Lower leg skin (tissue), 3 donors: Measurements from ENCODE around the gene RASL10B.

Experiments used
- POLR2A ChIP-seq, 2 donors: fragments of 450-650 bp; IDR thresholded peaks; one replicate each; pipeline ENCODE4 v1.6.1; 2016 to 2017; ENCODE audit warnings: antibody characterized with exemption in 2 of 2, mild to moderate bottlenecking in 1 of 2, moderate library complexity in 1 of 2
- TF ChIP-seq, protein P1 (sequence below), 3 donors: fragments of 450-650 bp; IDR thresholded peaks; one replicate each; pipeline ENCODE4 v1.5.1; 2016; ENCODE audit warnings: antibody characterized with exemption in 3 of 3, mild to moderate bottlenecking in 3 of 3, moderate library complexity in 2 of 3

DNA sequence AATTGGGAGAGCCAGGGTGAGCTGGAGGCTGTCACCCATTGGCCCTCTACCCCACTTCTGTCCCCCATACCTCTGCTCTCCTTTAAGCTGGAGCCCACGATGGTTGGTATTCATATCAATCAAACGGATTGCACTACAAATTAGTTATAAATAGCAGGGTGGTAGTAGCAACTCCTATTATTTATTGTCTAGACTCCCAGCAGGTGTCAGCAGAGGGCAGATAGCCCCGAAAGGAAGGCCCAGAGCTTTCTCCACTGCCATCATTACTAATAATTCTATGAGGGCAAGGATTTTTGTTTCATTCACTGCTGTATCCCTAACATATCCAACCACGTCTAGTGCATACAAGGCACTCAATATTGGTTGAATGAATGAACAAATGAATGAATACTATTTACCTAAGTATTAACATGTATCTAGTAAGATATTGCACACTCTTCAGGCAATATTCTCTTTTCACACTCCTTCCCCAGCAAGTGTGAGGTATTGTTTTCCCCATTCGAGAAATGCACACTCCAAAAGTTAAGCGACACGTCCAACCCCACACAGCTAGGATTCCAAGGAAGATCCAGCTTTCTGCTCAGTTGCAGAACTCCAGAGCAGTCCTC is 35.6 kb downstream of the RASL10B start:
- TF ChIP-seq POLR2A (IDR thresholded peaks at IDR 0.05) = no peak
- TF ChIP-seq, protein P1, sequence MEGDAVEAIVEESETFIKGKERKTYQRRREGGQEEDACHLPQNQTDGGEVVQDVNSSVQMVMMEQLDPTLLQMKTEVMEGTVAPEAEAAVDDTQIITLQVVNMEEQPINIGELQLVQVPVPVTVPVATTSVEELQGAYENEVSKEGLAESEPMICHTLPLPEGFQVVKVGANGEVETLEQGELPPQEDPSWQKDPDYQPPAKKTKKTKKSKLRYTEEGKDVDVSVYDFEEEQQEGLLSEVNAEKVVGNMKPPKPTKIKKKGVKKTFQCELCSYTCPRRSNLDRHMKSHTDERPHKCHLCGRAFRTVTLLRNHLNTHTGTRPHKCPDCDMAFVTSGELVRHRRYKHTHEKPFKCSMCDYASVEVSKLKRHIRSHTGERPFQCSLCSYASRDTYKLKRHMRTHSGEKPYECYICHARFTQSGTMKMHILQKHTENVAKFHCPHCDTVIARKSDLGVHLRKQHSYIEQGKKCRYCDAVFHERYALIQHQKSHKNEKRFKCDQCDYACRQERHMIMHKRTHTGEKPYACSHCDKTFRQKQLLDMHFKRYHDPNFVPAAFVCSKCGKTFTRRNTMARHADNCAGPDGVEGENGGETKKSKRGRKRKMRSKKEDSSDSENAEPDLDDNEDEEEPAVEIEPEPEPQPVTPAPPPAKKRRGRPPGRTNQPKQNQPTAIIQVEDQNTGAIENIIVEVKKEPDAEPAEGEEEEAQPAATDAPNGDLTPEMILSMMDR (IDR thresholded peaks at IDR 0.05) = no peak
